PFSK-1 (cell line): ENCODE results near the gene RIN3.

Source experiments
- FOXP2 ChIP-seq: optimal IDR thresholded peaks from 2 replicates; pipeline ENCODE3; 2011; ENCODE audit warnings: borderline replicate concordance, control low read depth, inconsistent platforms; ENCODE audit not compliant: insufficient read depth; ENCODE audit errors: extremely low read length, extremely low read depth
- POLR2AphosphoS5 ChIP-seq: IDR thresholded peaks from 2 replicates; pipeline ENCODE4 v1.6.1; 2012; ENCODE audit warnings: low read depth, mild to moderate bottlenecking, control low read depth, low read length, moderate library complexity
- REST ChIP-seq, 2 experiments: IDR thresholded peaks; 2 replicates each; pipeline versions ENCODE4 v1.6.1 to v1.8.0; 2011 to 2012; ENCODE audit warnings: low read depth in 2 of 2, low read length in 2 of 2, control low read depth in 1 of 2, inconsistent platforms in 1 of 2, mild to moderate bottlenecking in 1 of 2, moderate library complexity in 1 of 2; ENCODE audit not compliant: insufficient read depth in 1 of 2
- SIN3A ChIP-seq: IDR thresholded peaks from 2 replicates; pipeline ENCODE4 v1.6.1; 2012; ENCODE audit warnings: mild to moderate bottlenecking, low read length, moderate library complexity, borderline replicate concordance; ENCODE audit not compliant: insufficient read depth
- TAF1 ChIP-seq: IDR thresholded peaks from 2 replicates; pipeline ENCODE4 v1.6.1; 2012; ENCODE audit warnings: low read length, control low read depth, borderline replicate concordance; ENCODE audit not compliant: insufficient read depth

The RIN3 gene

GRCh38 chr14:92653162-92653651 is 139.6 kb downstream of the RIN3 start:
- TF ChIP-seq SIN3A (no peak), POLR2AphosphoS5 (no peak), FOXP2 (no peak), REST (IDR thresholded peaks at IDR 0.05; ENCODE audit: insufficient read depth in 1 of 2, low read depth in 2 of 2, low read length in 2 of 2) (no peak), TAF1 (no peak)

- TF ChIP-seq TAF1 (no peak), POLR2AphosphoS5 (no peak), FOXP2 (no peak), REST (IDR thresholded peaks at IDR 0.05; ENCODE audit: insufficient read depth in 1 of 2, low read depth in 2 of 2, low read length in 2 of 2) (no peak), SIN3A (no peak)
These were observed 140.8 kb downstream of the RIN3 start for GRCh38 chr14:92654239-92654901.

- TF ChIP-seq POLR2AphosphoS5 (no peak), FOXP2 (no peak), SIN3A (no peak), REST (IDR thresholded peaks at IDR 0.05; ENCODE audit: insufficient read depth in 1 of 2, low read depth in 2 of 2, low read length in 2 of 2) (no peak)
These were observed 142.0 kb downstream of the RIN3 start for GRCh38 chr14:92655419-92656201.

GRCh38 chr14:92656306-92657081 is 142.9 kb downstream of the RIN3 start:
- no peak for TF ChIP-seq POLR2AphosphoS5

- TF ChIP-seq POLR2AphosphoS5 (no peak), SIN3A (no peak), TAF1 (no peak), REST (IDR thresholded peaks at IDR 0.05; ENCODE audit: insufficient read depth in 1 of 2, low read depth in 2 of 2, low read length in 2 of 2) (no peak), FOXP2 (no peak)
These were observed 144.0 kb downstream of the RIN3 start for GRCh38 chr14:92657457-92658142.
